HG03354 (cell line): Measurements from ENCODE around the gene SKIC2.
"Not testable (repeated sequence)": the region's sequence is repeated elsewhere in the genome, so short reads cannot be mapped to it uniquely, and the experiment has no call there.

Experiments
- ATAC-seq: cut with Tn5 transposase; IDR thresholded peaks from one replicate; pipeline ENCODE4 v1.9.1; 2021; ENCODE audit warnings: mild to moderate bottlenecking; ENCODE audit not compliant: unreplicated experiment, poor library complexity, severe bottlenecking

SKIC2 gene

DNA sequence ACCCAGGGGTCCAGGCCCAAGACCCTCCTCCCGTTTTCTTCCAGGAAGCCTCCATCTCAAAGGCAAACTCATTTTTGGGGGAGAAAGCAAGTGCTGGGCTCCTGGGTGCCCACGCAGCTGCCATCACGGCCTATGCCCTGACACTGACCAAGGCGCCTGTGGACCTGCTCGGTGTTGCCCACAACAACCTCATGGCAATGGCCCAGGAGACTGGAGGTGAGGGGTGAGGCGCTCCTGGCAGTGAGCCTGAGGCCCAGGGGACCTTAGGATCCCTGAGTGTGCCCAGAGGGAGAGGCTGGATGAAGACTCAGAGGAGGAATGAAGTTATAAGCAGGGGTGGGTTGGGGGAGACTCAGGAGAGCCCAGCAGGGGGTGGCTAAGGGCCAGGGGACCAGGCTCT, 37.4 kb downstream of the SKIC2 start:
- not testable (repeated sequence) for ATAC-seq

DNA sequence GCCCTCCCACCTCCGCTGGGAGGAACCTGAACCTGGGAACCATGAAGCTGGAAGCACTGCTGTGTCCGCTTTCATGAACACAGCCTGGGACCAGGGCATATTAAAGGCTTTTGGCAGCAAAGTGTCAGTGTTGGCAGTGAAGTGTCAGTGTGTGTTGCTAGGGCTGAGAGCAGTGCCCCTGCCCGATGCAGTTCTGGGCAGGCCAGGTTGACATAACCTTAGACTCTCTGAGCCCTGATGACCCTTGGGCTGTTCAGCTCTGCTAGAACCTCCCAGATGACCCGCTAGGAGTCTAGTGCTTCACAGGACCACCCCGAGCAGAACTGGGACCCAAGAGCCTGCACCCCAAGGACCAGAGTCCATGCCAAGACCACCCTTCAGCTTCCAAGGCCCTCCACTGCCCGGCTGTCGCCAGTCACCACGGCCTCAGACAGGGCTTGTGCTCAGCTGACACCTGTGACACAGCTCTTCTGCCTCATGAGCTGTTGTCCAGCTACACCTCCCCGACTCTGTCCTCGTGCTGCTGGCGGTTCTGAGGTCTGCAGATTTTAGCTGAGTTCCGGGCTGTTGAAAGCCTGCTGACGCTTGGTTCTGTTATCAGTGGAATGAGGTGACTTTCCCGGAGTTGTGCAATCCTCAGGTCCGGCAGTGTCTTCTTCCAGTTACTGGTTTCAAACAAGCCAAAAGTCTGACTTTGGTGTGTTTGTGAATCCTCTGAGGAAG, 43.7 kb downstream of the SKIC2 start:
- ATAC-seq: not testable (repeated sequence)

- ATAC-seq: not testable (repeated sequence)
Observed at GRCh38 chr6:32003301-32003700, 44.3 kb downstream of the SKIC2 start.

GRCh38 chr6:32004393-32004792, 45.4 kb downstream of the SKIC2 start:
- ATAC-seq: not testable (repeated sequence)

- not testable (repeated sequence) for ATAC-seq
Observed at GRCh38 chr6:32004864-32005537, 46.0 kb downstream of the SKIC2 start.

DNA sequence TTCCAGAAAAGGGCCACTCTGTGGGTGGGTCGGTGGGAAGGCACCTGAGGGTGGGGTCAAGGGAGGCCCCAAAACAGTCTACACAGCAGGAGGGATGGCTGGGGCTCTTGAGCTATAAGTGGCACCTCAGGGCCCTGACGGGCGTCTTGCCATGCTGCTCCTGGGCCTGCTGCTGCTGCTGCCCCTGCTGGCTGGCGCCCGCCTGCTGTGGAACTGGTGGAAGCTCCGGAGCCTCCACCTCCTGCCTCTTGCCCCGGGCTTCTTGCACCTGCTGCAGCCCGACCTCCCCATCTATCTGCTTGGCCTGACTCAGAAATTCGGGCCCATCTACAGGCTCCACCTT, 46.5 kb downstream of the SKIC2 start:
- ATAC-seq: not testable (repeated sequence)

DNA sequence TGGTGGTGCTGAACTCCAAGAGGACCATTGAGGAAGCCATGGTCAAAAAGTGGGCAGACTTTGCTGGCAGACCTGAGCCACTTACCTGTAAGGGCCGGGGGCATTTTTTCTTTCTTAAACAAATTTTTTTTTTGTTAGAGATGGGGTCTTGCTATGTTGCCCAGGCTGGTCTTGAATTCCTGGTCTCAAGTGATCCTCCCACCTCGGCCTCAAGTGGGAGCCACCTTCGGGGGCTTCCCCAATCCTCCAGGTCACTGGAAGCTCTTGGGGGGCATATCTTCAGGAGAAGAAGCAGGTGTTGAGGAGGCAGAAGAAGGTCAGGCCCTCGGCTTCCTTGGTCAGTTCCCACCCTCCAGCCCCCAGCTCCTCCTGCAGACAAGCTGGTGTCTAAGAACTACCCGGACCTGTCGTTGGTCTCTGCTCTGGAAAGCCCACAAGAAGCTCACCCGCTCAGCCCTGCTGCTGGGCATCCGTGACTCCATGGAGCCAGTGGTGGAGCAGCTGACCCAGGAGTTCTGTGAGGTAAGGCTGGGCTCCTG, 47.1 kb downstream of the SKIC2 start:
- ATAC-seq: not testable (repeated sequence)

DNA sequence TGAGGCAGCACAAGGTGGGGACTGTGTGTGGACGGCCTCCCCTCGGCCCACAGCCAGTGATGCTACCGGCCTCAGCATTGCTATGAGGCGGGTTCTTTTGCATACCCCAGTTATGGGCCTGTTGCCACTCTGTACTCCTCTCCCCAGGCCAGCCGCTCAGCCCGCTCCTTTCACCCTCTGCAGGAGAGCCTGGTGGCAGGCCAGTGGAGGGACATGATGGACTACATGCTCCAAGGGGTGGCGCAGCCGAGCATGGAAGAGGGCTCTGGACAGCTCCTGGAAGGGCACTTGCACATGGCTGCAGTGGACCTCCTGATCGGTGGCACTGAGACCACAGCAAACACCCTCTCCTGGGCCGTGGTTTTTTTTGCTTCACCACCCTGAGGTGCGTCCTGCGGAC, 48.1 kb downstream of the SKIC2 start:
- not testable (repeated sequence) for ATAC-seq

DNA sequence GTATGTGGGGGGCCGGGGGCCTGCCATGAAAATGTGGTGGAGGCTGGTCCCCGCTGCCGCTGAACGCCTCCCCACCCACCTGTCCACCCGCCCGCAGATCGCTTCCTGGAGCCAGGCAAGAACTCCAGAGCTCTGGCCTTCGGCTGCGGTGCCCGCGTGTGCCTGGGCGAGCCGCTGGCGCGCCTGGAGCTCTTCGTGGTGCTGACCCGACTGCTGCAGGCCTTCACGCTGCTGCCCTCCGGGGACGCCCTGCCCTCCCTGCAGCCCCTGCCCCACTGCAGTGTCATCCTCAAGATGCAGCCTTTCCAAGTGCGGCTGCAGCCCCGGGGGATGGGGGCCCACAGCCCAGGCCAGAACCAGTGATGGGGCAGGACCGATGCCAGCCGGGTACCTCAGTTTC, 49.1 kb downstream of the SKIC2 start:
- ATAC-seq: not testable (repeated sequence)

DNA sequence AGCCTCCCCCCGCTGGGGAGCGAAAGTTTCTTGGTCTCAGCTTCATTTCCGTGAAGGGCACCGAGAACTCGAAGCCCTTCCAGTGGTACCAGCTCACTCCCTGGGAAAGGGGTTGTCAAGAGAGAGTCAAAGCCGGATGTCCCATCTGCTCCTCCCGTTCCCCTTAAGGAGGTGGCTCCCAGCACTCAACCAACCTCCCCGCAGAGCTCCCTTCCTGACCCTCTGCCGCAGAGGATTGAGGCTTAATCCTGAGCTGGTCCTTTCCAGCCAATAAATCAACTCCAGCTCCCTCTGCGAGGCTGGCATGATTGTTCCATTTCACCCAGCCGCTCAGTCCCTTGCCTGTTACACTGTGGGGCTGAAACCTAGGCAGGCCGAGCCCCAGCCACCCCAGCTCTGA, 49.6 kb downstream of the SKIC2 start:
- not testable (repeated sequence) for ATAC-seq

DNA sequence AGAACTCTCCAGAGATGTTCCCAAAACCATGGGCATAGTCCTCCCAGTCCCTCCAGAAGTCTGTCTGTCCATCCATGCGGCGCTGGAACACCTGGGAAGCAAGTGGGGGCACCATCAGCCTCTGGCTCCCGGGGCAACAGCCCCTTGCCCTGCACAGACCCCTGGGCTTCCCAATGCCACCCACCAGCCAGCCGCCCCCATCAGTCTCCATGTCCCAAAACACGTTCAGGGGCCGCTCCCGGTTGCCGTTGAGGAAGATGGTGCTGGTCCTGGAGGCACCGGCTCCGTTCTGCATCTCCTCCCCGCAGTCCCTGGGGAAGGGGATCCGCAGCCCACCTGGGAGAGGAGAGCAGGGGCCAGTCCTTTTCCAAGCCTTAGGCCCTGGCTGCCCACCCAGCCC, 50.6 kb downstream of the SKIC2 start:
- ATAC-seq: not testable (repeated sequence)

- ATAC-seq: not testable (repeated sequence)
Observed at GRCh38 chr6:32010856-32011530, 52.0 kb downstream of the SKIC2 start.

- not testable (repeated sequence) for ATAC-seq
Observed at GRCh38 chr6:32012941-32013617, 54.1 kb downstream of the SKIC2 start.

GRCh38 chr6:32013738-32014137, 54.8 kb downstream of the SKIC2 start:
- not testable (repeated sequence) for ATAC-seq

DNA sequence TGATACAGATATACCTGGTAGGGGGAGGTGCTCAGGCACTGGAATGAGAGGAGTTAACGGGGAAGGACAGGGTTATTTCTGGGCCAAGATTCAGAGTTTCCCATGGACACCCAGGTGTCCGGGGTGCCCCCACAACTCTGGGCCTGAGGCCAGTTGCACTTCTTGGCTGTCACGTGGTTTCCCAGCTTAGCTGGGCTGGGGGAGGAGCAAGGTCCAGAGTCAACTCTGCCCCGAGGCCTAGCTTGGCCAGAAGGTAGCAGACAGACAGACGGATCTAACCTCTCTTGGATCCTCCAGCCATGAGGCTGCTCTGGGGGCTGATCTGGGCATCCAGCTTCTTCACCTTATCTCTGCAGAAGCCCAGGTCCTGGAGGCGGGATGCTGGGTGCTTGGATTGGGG, 55.6 kb downstream of the SKIC2 start, which contains the start of gene C4B:
Gene C4B (plus strand): TSS at position 249 of the 400 bp plus-strand sequence. CDS start 51 bp downstream, at position 300.
- ATAC-seq: not testable (repeated sequence)
